HG03457 (cell line): ENCODE results near the gene RDH5.

Experiments used
- ATAC-seq: cut with Tn5 transposase; IDR thresholded peaks from one replicate; pipeline ENCODE4 v1.9.1; 2021; ENCODE audit warnings: moderate number of reproducible peaks; ENCODE audit not compliant: unreplicated experiment

RDH5 gene

GRCh38 chr12:55720071-55720564 lies at the start of gene RDH5:
Gene RDH5 (plus strand): TSS chr12:55720393. CDS start chr12:55721185, 792 bp downstream.
- no peak for ATAC-seq

- no peak for ATAC-seq
These were observed 48.4 kb upstream of the RDH5 start for GRCh38 chr12:55671746-55672145.

- peak; percentile 94 for ATAC-seq
These were observed 46.6 kb upstream of the RDH5 start for GRCh38 chr12:55673638-55674037.

GRCh38 chr12:55675666-55676065 lies 44.5 kb upstream of the RDH5 start:
- no peak for ATAC-seq

- ATAC-seq = no peak
These were observed 43.5 kb upstream of the RDH5 start for GRCh38 chr12:55676707-55677106.

GRCh38 chr12:55679691-55680090 lies 40.5 kb upstream of the RDH5 start:
- no peak for ATAC-seq

- ATAC-seq = no peak
These were observed 38.8 kb upstream of the RDH5 start for GRCh38 chr12:55681142-55682077.

GRCh38 chr12:55682087-55682796 lies 38.0 kb upstream of the RDH5 start:
- no peak for ATAC-seq

- no peak for ATAC-seq
These were observed 36.5 kb upstream of the RDH5 start for GRCh38 chr12:55683676-55684075.

GRCh38 chr12:55684761-55685370 lies 35.3 kb upstream of the RDH5 start:
- no peak for ATAC-seq

GRCh38 chr12:55685671-55686070 lies 34.5 kb upstream of the RDH5 start:
- no peak for ATAC-seq

- ATAC-seq = no peak
These were observed 33.7 kb upstream of the RDH5 start for GRCh38 chr12:55686366-55687010.

- ATAC-seq = no peak
These were observed 32.4 kb upstream of the RDH5 start for GRCh38 chr12:55687746-55688145.

GRCh38 chr12:55688716-55689655 lies 31.2 kb upstream of the RDH5 start:
- ATAC-seq = no peak

GRCh38 chr12:55692631-55693322 lies 27.4 kb upstream of the RDH5 start:
- no peak for ATAC-seq

GRCh38 chr12:55693323-55694187 lies 26.6 kb upstream of the RDH5 start:
- ATAC-seq = no peak

GRCh38 chr12:55694188-55694515 lies 26.0 kb upstream of the RDH5 start:
- no peak for ATAC-seq

GRCh38 chr12:55694651-55695050 lies 25.5 kb upstream of the RDH5 start:
- ATAC-seq = no peak
